Hepatocyte (in vitro differentiated cells): Measurements from ENCODE around the gene SLC17A5.

Source experiments
- EZH2 ChIP-seq: fragments of 200-600 bp; sonication (generic); IDR thresholded peaks from 2 replicates; pipeline ENCODE4 v1.6.1; 2016; ENCODE audit warnings: antibody characterized with exemption, mild to moderate bottlenecking, borderline replicate concordance
- EZH2phosphoT487 ChIP-seq: fragments of 200-600 bp; sonication (generic); IDR thresholded peaks from one replicate; pipeline ENCODE4 v1.6.1; 2018; ENCODE audit warnings: antibody characterized with exemption, mild to moderate bottlenecking, low read depth, moderate library complexity; ENCODE audit not compliant: unreplicated experiment, severe bottlenecking
- TF ChIP-seq, protein P1 (sequence below): fragments of 200-600 bp; sonication (generic); IDR thresholded peaks from 2 replicates; pipeline ENCODE4 v1.5.1; 2016; ENCODE audit warnings: antibody characterized with exemption, mild to moderate bottlenecking; ENCODE audit not compliant: poor library complexity

DNA sequence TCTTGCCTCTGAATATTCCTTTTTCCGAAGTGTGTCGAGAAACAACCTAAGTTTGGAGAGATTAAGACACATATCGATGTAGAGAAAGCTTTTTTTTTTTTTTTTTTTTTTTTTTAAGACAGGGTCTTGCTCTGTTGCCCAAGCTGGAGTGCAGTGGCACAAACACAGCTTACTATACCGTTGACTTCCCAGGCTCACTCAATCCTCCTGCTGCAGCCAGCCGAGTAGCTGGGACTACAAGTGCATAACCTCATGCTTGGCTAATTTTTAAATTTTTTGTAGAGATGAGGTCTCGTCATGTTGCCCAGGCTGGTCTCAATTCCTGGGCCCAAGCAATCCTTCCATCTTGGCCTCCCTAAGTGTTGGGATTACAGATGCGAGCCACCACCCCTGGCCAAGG is 21.4 kb downstream of the SLC17A5 start:
- TF ChIP-seq, protein P1, sequence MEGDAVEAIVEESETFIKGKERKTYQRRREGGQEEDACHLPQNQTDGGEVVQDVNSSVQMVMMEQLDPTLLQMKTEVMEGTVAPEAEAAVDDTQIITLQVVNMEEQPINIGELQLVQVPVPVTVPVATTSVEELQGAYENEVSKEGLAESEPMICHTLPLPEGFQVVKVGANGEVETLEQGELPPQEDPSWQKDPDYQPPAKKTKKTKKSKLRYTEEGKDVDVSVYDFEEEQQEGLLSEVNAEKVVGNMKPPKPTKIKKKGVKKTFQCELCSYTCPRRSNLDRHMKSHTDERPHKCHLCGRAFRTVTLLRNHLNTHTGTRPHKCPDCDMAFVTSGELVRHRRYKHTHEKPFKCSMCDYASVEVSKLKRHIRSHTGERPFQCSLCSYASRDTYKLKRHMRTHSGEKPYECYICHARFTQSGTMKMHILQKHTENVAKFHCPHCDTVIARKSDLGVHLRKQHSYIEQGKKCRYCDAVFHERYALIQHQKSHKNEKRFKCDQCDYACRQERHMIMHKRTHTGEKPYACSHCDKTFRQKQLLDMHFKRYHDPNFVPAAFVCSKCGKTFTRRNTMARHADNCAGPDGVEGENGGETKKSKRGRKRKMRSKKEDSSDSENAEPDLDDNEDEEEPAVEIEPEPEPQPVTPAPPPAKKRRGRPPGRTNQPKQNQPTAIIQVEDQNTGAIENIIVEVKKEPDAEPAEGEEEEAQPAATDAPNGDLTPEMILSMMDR: no peak
- TF ChIP-seq EZH2 (no peak), EZH2phosphoT487 (no peak)
